SK-N-SH treated with all-trans-retinoic acid at 6 μM for 48 hours (cell line): ENCODE measurements around the gene STAT2.

Source experiments
- ARNTL ChIP-seq: fragments of 450-650 bp; formaldehyde crosslinking; IDR thresholded peaks from 2 replicates; pipeline ENCODE4 v1.5.0; 2020; ENCODE audit warnings: low read depth, mild to moderate bottlenecking, moderate library complexity, borderline replicate concordance
- ESRRG ChIP-seq: fragments of 250-450 bp; sonication (Bioruptor Pico); IDR thresholded peaks from 2 replicates; pipeline ENCODE4 v1.6.1; 2021; ENCODE audit warnings: mild to moderate bottlenecking
- OSR1 ChIP-seq: fragments of 250-450 bp; sonication (Bioruptor Pico); IDR thresholded peaks from 2 replicates; pipeline ENCODE4 v1.8.0; 2022; ENCODE audit warnings: moderate library complexity, mild to moderate bottlenecking, inconsistent platforms
- PATZ1 ChIP-seq: fragments of 250-450 bp; sonication (Bioruptor Pico); IDR thresholded peaks from 2 replicates; pipeline ENCODE4 v1.8.0; 2020; ENCODE audit warnings: mild to moderate bottlenecking, moderate library complexity, borderline replicate concordance
- POU6F1 ChIP-seq: fragments of 250-450 bp; sonication (Bioruptor Pico); IDR thresholded peaks from 2 replicates; pipeline ENCODE4 v1.8.0; 2021; ENCODE audit warnings: low read depth, mild to moderate bottlenecking, moderate library complexity, borderline replicate concordance
- TOX ChIP-seq: fragments of 250-450 bp; sonication (Bioruptor Pico); IDR thresholded peaks from 2 replicates; pipeline ENCODE4 v1.8.0; 2021; ENCODE audit warnings: mild to moderate bottlenecking, moderate library complexity, borderline replicate concordance
- ZC3H10 ChIP-seq: fragments of 250-450 bp; sonication (Bioruptor Pico); IDR thresholded peaks from 2 replicates; pipeline ENCODE4 v1.5.1; 2021; ENCODE audit warnings: mild to moderate bottlenecking, moderate library complexity
- ZFP30 ChIP-seq: fragments of 450-650 bp; formaldehyde crosslinking; IDR thresholded peaks from 2 replicates; pipeline ENCODE4 v1.5.0; 2022; ENCODE audit warnings: mild to moderate bottlenecking, moderate library complexity
- ZNF8 ChIP-seq: fragments of 450-650 bp; formaldehyde crosslinking; IDR thresholded peaks from 2 replicates; pipeline ENCODE4 v1.5.0; 2020; ENCODE audit warnings: mild to moderate bottlenecking, moderate library complexity
- TF ChIP-seq, protein P1 (sequence below): fragments of 250-450 bp; sonication (Bioruptor Pico); IDR thresholded peaks from 2 replicates; pipeline ENCODE4 v1.5.1; 2020; ENCODE audit warnings: low read depth, mild to moderate bottlenecking, moderate library complexity

GRCh38 chr12:56358836-56359532, 923 bp downstream of the STAT2 start:
- TF ChIP-seq ZC3H10 (CRISPR knock-in tag): no peak
- TF ChIP-seq TOX (CRISPR knock-in tag): no peak
- no peak for TF ChIP-seq ARNTL (CRISPR knock-in tag)
- TF ChIP-seq, protein P1, sequence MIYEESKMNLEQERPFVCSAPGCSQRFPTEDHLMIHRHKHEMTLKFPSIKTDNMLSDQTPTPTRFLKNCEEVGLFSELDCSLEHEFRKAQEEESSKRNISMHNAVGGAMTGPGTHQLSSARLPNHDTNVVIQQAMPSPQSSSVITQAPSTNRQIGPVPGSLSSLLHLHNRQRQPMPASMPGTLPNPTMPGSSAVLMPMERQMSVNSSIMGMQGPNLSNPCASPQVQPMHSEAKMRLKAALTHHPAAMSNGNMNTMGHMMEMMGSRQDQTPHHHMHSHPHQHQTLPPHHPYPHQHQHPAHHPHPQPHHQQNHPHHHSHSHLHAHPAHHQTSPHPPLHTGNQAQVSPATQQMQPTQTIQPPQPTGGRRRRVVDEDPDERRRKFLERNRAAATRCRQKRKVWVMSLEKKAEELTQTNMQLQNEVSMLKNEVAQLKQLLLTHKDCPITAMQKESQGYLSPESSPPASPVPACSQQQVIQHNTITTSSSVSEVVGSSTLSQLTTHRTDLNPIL (CRISPR knock-in tag): no peak
- no peak for TF ChIP-seq OSR1
- TF ChIP-seq PATZ1: no peak
- TF ChIP-seq ESRRG (CRISPR knock-in tag): no peak
- TF ChIP-seq ZFP30: no peak
- no peak for TF ChIP-seq POU6F1
- no peak for TF ChIP-seq ZNF8
